T-helper 1 cell treated with Interleukin-12 subunit alpha and Interleukin-12 subunit beta and Interleukin-4 antibody, amounts not matched to agents 30 μg/mL and 1 μg/mL, for 36 hours (primary cell): ENCODE measurements around the gene PDXP.
A peak's percentile ranks its signal among the peaks of the same experiment; 100 is the strongest.
"Not testable (repeated sequence)": the region's sequence is repeated elsewhere in the genome, so short reads cannot be mapped to it uniquely, and the experiment has no call there.

Experiments
- H3K27ac Mint-ChIP-seq: one replicate; pipeline ENCODE4 v1.8.0; 2021; ENCODE audit warnings: mild to moderate bottlenecking, mixed read lengths
- H3K27me3 Mint-ChIP-seq: one replicate; pipeline ENCODE4 v1.8.0; 2021; ENCODE audit warnings: low read depth, mixed read lengths
- H3K36me3 Mint-ChIP-seq: one replicate; pipeline ENCODE4 v1.8.0; 2021; ENCODE audit warnings: low read depth, mixed read lengths
- H3K4me1 Mint-ChIP-seq: one replicate; pipeline ENCODE4 v1.8.0; 2021; ENCODE audit warnings: low read depth, mixed read lengths
- H3K4me3 Mint-ChIP-seq: one replicate; pipeline ENCODE4 v1.8.0; 2021; ENCODE audit warnings: mild to moderate bottlenecking, moderate library complexity, mixed read lengths
- H3K9me3 Mint-ChIP-seq: one replicate; pipeline ENCODE4 v1.8.0; 2021; ENCODE audit warnings: mixed read lengths

PDXP gene, protein sequence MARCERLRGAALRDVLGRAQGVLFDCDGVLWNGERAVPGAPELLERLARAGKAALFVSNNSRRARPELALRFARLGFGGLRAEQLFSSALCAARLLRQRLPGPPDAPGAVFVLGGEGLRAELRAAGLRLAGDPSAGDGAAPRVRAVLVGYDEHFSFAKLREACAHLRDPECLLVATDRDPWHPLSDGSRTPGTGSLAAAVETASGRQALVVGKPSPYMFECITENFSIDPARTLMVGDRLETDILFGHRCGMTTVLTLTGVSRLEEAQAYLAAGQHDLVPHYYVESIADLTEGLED

DNA sequence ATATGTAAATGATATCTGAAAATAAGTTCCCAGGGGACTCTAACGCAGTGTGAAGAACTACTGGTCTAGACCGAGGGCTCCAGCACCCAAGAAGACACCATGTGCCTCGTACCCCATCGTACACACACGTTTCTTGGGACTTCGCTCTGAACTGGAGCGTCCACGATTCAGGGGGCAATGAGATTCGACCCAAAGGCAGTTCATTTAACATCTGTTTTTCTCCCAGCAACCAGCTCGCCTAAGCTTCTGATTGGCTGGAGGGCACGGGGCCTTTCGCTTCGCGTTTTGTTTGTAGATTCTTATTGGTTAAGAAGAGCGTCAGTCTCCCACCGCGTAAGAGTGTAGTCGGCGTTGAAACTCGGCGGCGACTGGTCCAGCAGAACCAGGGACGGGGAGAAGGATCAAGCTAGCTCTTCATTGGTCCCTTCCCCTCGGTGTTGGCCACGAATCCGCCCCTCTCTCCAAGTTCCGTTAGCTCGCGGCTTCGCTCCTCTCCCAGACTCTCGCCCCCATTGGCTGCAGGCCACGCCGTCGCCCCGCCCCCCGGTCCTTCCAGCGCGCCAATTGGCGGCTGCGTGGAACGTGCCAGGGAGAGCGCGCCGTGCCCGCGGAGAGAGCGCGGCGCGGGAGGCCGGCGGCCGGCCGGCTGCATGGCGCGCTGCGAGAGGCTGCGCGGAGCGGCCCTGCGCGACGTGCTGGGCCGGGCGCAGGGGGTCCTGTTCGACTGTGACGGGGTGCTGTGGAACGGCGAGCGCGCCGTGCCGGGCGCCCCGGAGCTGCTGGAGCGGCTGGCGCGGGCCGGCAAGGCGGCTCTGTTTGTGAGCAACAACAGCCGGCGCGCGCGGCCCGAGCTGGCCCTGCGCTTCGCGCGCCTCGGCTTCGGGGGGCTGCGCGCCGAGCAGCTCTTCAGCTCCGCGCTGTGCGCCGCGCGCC is at the start of gene PDXP:
PDXP (plus strand) TSS at position 591 of the 933 bp plus-strand sequence; CDS start at position 651, 60 bp downstream.
- H3K27me3 Mint-ChIP-seq = no peaks in the 10 kb centered on the region
- H3K9me3 Mint-ChIP-seq = no peaks in the 10 kb centered on the region
- H3K27ac Mint-ChIP-seq = peak within 1 kb of the TSS; percentile 93
- H3K4me1 Mint-ChIP-seq = peaks cover 31% of the 10 kb centered on the region
- peak within 1 kb of the TSS; percentile 91 for H3K4me3 Mint-ChIP-seq
- peaks cover 13% of the 10 kb centered on the region for H3K36me3 Mint-ChIP-seq

DNA sequence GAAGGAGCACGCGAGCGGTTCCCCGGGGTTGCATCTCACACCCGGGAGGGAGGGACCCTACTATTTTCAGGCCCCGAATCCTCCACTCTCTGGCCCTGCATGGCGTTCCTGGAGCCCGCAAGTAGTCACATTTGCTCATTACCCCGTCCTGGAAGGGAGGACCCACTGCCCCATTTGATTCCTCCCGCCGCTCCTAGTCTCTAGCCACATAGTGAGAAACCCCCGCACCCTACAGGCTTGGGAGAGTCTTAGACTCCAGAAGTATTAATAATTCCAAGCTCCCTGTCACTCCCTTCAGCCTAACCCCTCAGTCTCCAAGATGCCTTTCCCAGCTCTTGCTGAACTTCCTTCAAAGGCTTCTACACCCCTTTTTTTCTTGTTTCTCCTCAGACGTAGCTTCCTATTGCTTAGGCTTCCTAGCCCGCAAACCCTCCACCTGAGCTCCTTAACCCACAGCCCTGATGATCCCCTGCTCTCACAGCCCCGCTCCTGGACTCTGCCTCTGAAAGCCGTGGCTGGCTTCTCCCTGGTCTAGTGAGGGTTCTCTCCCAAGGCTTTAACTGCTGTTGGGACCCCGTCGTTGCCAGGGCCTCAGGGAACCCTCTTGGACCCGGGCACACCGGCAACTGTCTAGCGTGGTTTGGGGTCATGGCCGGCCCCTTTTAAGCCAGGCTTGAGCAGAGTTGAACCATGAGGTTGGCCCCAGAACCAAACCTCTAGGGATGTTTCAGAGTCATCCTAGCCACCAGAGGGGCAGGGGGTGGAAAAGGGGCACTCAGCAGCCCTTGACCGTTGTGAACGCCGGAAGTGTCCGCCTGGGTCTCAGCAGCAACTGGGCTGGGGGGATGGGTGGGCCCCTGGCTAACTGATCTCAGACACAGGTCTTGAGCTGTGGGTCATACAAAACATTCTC is 49.0 kb upstream of the PDXP start:
- peak overlapping the region; percentile 91 for H3K4me3 Mint-ChIP-seq
- peaks cover 42% of the 10 kb centered on the region for H3K4me1 Mint-ChIP-seq
- no peaks in the 10 kb centered on the region for H3K9me3 Mint-ChIP-seq

DNA sequence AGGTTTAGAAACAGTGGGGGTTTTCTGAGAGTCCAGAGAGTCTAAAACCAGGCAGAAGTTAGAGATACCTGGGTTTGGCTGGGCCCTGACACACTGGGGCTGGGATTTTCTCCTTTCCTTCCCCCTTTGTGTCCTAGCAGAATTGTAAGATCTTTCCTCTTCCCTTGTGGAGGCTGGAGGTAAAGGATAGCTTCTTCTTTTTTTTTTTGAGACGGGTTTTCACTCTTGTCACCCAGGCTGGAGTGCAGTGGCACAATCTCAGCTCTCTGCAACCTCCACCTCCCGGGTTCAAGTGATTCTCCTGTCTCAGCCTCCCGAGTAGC is 48.4 kb upstream of the PDXP start:
- Mint-ChIP-seq H3K4me1 (peaks cover 37% of the 10 kb centered on the region), H3K4me3 (peak overlapping the region; percentile 91), H3K27ac (peak overlapping the region; percentile 90)
- H3K36me3 Mint-ChIP-seq, H3K9me3 Mint-ChIP-seq, H3K27me3 Mint-ChIP-seq: not testable (repeated sequence)

More for the DNA sequence above, 49.0 kb upstream of the PDXP start:
- no peaks in the 10 kb centered on the region for H3K27me3 Mint-ChIP-seq
- no peaks in the 10 kb centered on the region for H3K36me3 Mint-ChIP-seq
- peak overlapping the region; percentile 90 for H3K27ac Mint-ChIP-seq

DNA sequence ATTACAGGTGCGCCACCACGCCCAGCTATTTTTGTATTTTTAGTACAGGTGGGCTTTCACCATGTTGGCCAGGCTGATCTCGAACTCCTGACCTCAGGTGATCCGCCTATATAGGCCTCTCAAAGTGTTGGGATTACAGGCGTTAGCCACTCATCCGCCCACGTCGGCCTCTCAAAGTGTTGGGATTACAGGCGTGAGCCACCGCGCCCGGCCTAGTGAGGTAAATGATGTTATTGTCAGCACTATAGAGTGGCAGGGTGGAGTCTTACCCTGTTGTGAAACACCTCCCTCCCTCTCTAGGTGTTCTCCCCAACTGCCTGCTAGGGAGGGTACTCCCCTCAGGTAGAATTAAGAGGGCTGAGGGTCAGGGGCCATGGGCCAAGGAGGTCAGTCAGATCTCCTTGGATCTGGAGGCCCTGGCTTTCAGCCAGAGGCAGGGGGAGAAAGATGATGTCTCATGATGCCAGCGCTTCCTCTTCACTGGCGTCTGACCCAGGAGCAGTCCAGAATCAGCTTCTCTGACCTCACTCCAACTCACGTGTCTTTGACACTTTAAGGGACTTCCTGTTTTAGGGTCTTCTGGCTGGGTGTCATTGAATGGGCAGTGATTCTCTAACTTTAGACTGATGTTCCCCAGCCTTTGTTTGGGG is 47.9 kb upstream of the PDXP start:
- Mint-ChIP-seq H3K4me1 (peaks cover 33% of the 10 kb centered on the region), H3K4me3 (peak overlapping the region; percentile 91)

DNA sequence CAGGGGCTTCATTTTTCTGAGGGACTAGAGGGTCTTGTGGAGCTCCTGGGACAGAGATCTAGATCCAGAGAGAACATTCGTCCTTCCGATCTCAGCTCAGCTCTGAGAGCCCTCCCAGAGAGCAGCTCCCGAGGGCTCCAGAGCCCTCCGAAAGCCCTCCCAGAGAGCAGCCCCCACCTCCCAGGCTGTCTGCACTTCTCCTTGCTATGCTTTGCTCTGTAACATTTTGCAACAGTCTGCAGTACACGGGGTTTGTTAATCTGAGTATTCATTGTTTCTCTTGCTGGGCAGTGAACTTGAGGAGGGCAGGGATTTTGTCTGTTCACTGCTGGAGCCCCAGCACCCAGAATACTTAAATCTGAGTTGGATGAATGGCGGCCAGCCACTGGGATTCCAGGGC is 47.3 kb upstream of the PDXP start:
- no peak overlapping the region for H3K27ac Mint-ChIP-seq
- H3K36me3 Mint-ChIP-seq = no peaks in the 10 kb centered on the region
- H3K9me3 Mint-ChIP-seq = no peaks in the 10 kb centered on the region
- H3K4me1 Mint-ChIP-seq = peaks cover 29% of the 10 kb centered on the region
- H3K27me3 Mint-ChIP-seq = no peaks in the 10 kb centered on the region
- H3K4me3 Mint-ChIP-seq = peak overlapping the region; percentile 34

More for the DNA sequence above, 47.9 kb upstream of the PDXP start:
- Mint-ChIP-seq H3K27me3 (no peaks in the 10 kb centered on the region), H3K27ac (no peak overlapping the region), H3K36me3 (no peaks in the 10 kb centered on the region), H3K9me3 (no peaks in the 10 kb centered on the region)

DNA sequence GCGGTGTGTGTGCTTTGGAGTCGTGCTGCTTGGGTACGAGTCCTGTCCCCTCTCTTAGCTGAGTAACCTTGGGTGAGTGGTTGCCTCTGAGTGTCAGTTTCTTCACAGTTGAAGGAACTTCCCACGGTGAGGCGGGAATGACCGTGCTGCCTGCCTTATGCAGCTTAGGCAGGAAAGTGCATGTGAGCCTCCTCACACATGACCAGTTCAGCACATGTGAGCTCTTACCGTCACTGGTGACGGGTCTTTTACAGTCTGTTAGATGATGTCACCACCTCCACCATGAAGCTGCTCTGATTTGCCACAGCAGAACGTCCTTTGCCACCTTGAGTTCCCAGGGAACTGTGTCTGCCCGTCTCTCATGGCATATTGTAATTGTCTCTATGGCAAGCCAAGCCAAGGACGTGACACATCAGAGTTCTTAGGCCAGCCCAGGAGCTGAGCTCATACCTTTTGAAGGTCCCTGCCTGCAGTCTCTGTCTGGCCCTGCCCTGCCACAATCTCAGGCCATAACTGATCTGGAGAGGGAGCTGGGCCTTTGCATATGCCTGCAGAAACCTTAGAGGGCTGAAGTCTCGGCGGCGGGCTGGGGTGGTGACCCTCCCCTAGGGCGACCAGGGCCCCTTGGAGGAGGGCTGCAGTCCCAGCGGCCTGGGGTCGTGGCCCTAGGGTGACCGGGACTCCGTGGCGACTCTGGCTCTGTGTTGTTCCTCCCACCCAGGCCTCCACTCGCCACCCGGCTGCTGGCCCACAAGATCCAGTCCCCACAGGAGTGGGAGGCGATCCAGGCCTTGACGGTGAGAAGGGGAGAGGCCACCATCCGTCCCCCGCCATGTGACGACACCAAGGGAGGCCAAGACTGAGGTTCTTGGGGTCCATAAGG is 42.1 kb upstream of the PDXP start:
- no peak overlapping the region for H3K27ac Mint-ChIP-seq
- peaks cover 9% of the 10 kb centered on the region for H3K36me3 Mint-ChIP-seq

DNA sequence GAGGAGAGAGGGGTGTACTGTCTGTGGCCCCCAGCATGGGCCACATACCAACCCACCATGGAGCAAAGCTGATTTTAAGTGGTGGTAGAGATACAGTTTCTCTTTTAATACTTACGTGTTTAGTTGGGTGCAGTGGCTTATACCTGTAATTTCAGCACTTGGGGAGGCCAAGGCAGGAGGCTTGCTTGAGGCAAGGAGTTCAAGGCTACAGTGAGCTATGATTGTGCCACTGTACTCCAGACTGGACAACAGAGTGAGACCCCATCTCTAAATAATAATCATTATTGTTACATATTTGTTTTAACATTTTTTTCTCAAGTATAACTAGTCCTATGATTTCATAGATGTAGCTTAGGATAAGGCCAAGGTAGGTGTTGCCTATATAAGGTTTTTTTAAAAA is 41.1 kb upstream of the PDXP start:
- Mint-ChIP-seq H3K4me3 (no peak overlapping the region), H3K9me3 (no peaks in the 10 kb centered on the region), H3K4me1 (peaks cover 1% of the 10 kb centered on the region), H3K36me3 (peaks cover 9% of the 10 kb centered on the region), H3K27me3 (no peaks in the 10 kb centered on the region), H3K27ac (no peak overlapping the region)

More for the DNA sequence above, 42.1 kb upstream of the PDXP start:
- H3K9me3 Mint-ChIP-seq = no peaks in the 10 kb centered on the region
- H3K4me3 Mint-ChIP-seq = no peak overlapping the region
- H3K27me3 Mint-ChIP-seq = no peaks in the 10 kb centered on the region
- H3K4me1 Mint-ChIP-seq = peaks cover 1% of the 10 kb centered on the region

DNA sequence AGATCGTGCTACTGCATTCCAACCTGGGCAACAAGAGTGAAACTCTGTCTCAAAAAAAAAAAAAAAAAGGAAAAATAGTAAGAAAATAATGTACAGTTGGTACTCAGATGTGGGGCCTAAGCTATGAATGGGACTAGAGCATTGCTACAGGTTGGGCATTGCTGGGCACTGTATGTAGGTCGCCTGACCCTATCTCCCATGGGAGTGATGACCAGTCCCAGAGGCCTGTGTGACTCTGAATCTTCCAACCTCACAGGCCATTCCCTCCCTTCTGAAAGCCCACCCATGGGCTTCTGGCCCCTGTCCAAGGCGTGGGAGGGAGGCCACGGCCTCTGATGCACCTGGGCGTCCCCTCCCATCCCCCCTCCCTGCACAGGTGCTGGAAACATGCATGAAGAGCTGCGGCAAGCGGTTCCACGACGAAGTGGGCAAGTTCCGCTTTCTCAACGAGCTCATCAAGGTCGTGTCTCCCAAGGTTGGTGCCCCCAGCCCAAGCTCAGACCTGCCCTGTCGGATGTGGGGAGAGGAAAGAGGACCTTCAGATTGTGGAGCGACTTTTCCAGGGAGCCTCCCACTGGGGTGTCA is 40.4 kb upstream of the PDXP start:
- H3K27me3 Mint-ChIP-seq = no peaks in the 10 kb centered on the region
- H3K9me3 Mint-ChIP-seq = no peaks in the 10 kb centered on the region
- no peak overlapping the region for H3K4me3 Mint-ChIP-seq
- H3K4me1 Mint-ChIP-seq = peaks cover 3% of the 10 kb centered on the region
- no peak overlapping the region for H3K27ac Mint-ChIP-seq
- H3K36me3 Mint-ChIP-seq = peaks cover 11% of the 10 kb centered on the region

DNA sequence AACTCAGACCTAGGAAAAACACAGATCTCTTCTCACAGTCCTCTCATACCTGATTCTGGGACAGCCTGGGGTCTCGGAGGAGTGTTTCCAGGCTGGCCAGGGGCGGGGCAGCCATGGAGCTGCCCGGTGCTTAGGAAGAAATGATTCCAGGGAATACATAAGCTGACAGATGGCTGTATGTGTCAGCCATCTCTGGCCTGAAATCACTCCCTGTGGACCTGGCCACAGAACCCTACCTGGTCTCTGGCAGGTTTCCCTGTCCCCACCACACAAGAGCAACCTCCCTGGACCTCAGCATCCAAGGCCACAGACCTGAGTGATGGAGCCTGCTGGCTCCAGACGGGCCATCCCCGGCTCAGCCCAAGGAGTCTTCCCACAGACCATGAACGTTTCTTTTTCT is 39.8 kb upstream of the PDXP start:
- Mint-ChIP-seq H3K27ac (no peak overlapping the region), H3K27me3 (no peaks in the 10 kb centered on the region), H3K4me3 (no peak overlapping the region), H3K4me1 (peaks cover 3% of the 10 kb centered on the region), H3K36me3 (peaks cover 12% of the 10 kb centered on the region), H3K9me3 (no peaks in the 10 kb centered on the region)

DNA sequence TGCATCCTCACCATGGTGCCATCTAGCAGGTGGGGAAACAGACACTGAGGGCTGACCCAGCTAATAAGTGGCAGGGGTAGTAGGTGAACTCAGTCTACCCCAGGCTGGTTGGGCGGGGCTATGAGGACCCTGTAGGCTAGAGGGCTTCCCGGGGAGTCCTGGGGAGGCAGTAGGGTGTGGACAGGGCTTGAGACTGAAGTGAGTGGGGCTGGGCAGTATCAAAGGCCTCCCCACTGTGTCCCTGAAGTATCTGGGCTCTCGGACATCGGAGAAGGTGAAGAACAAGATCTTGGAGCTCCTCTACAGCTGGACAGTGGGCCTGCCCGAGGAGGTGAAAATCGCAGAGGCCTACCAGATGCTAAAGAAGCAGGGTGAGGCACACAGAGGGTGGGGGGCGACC is 38.5 kb upstream of the PDXP start:
- Mint-ChIP-seq H3K4me3 (no peak overlapping the region), H3K9me3 (no peaks in the 10 kb centered on the region), H3K27me3 (no peaks in the 10 kb centered on the region), H3K27ac (no peak overlapping the region), H3K4me1 (peaks cover 5% of the 10 kb centered on the region), H3K36me3 (peaks cover 15% of the 10 kb centered on the region)

DNA sequence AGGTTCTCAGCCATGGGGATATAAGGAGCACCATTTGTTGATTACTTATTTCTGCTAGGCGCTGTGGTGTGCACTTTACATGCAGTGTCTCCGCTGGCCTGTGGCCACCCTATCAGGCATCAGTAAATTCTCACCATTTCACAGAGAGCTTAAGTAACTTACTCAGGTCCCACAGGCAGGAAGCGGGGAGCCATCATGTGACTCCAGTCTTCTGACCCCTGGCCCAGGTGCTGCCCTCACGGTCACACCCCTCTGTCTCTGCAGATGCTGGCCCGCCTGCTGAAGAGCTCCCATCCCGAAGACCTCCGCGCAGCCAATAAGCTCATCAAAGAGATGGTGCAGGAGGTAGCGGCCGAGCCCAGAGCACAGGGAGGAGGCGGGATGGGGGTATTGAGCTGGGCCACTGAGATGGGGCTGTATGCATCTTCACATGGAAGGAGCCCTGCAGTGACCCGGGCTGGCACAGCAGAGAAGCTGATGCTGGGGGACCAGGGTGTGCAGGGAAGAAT is 37.1 kb upstream of the PDXP start:
- Mint-ChIP-seq H3K27ac (no peak overlapping the region), H3K4me3 (no peak overlapping the region), H3K27me3 (no peaks in the 10 kb centered on the region), H3K9me3 (no peaks in the 10 kb centered on the region), H3K36me3 (peaks cover 20% of the 10 kb centered on the region), H3K4me1 (peaks cover 11% of the 10 kb centered on the region)

DNA sequence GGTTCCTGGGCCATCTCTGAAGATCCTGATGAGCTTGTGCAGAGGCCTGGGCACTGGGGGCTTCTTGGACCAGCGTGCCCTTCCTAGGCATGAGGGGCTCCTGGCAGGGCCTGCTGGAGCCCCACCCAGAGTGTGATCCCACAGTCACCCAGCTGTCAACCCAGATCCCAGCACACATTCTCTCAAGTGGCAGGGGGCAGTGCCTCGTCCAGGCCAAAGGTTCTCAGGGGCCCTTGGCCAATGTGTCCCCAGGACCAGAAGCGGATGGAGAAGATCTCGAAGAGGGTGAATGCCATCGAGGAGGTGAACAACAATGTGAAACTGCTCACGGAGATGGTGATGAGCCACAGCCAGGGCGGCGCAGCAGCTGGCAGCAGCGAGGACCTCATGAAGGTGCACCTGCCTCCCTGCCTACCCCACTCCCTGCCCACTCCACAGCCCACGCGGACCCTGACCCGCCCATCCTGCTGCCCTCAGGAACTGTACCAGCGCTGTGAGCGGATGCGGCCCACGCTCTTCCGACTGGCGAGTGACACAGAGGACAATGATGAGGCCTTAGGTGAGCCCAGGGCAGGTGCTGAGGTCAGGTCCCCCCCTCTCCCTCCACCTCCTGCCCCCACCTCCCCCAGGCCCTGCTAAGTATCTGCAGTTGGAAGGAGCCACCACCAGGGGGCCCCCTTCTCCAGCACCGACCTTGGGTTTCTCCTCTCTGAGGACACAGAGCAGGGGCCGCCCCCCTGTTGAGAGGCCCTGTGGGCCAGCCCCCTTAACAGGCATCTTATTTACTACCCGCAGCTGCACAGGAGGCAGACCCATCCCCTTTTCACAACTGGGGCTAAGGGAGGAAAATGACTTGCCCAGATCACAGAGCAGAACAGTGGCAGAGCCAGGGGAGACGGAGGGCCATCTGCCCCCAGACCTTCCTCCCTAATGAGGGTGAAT is 35.2 kb upstream of the PDXP start:
- Mint-ChIP-seq H3K36me3 (peaks cover 20% of the 10 kb centered on the region), H3K27ac (peak overlapping the region; percentile 69), H3K9me3 (no peaks in the 10 kb centered on the region), H3K27me3 (no peaks in the 10 kb centered on the region), H3K4me3 (no peak overlapping the region), H3K4me1 (peaks cover 24% of the 10 kb centered on the region)
